Measurements from ENCODE around the gene SEC31B.

DNA sequence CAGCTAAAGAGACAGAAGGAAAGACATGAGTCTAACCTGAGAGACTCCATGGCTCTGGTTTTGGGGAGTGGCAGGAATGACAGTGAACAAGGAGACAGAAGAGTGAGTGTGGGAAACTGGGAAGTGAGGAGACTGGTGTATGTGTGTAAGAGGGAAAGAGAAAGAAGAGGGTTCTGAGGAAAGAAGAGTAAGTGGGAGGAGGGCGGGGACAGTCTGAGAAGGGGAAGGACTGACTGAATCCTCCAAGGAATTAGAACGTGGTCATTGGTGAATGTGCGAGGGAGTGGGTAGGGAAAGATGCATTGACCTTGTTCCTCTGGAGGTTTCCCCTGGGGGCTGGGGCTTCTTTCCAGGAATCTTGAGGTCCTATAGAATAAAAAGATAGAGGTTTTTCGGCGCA is 30.3 kb downstream of the SEC31B start:
- TF ChIP-seq, protein P1, sequence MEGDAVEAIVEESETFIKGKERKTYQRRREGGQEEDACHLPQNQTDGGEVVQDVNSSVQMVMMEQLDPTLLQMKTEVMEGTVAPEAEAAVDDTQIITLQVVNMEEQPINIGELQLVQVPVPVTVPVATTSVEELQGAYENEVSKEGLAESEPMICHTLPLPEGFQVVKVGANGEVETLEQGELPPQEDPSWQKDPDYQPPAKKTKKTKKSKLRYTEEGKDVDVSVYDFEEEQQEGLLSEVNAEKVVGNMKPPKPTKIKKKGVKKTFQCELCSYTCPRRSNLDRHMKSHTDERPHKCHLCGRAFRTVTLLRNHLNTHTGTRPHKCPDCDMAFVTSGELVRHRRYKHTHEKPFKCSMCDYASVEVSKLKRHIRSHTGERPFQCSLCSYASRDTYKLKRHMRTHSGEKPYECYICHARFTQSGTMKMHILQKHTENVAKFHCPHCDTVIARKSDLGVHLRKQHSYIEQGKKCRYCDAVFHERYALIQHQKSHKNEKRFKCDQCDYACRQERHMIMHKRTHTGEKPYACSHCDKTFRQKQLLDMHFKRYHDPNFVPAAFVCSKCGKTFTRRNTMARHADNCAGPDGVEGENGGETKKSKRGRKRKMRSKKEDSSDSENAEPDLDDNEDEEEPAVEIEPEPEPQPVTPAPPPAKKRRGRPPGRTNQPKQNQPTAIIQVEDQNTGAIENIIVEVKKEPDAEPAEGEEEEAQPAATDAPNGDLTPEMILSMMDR (IDR thresholded peaks at IDR 0.05), result no peak
- no peak for TF ChIP-seq POLR2A (IDR thresholded peaks at IDR 0.05)
- TF ChIP-seq EP300 (IDR thresholded peaks at IDR 0.05), result no peak

Measured in tibial nerve (tissue), 4 donors.